Right lobe of liver (tissue), 4 donors: ENCODE measurements around the gene NLGN1.

ENCODE experiments used
- POLR2A ChIP-seq: fragments of 450-650 bp; IDR thresholded peaks from one replicate; pipeline ENCODE4 v1.6.1; 2017; ENCODE audit warnings: antibody characterized with exemption, mild to moderate bottlenecking
- TF ChIP-seq, protein P1 (sequence below), 4 donors: fragments of 200-600 bp in 3 of 4; fragments of 450-650 bp in 1 of 4; IDR thresholded peaks; one replicate each; pipeline versions ENCODE4 v1.5.1 to v1.8.0; 2016 to 2022; ENCODE audit warnings: antibody characterized with exemption in 4 of 4, mild to moderate bottlenecking in 2 of 4
- donor health status: DM: no; HTN: no; CAD: no.
- donor health status: DM: no; HTN: no; CAD: no.
- donor health status: DM: no; HTN: yes; CAD: no.

DNA sequence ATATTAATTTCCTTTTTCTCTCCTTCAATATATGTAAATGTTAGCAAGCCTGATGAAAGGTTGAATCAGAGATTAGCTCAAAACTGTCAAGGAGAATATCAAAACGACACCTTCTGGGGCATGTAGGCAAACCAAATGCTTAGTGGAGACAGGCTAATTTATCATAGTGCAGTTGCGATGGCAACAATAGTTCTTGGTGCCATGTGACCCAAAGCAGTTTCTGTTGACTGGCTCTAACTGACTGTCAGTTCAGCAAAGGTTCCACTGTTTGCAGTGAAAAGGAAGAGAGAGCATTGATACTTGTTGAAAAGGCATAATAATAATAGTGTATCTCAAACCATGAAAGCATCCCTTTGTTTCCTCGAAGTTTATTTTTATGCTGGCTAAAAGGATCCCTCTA is 513.9 kb downstream of the NLGN1 start:
- TF ChIP-seq, protein P1, sequence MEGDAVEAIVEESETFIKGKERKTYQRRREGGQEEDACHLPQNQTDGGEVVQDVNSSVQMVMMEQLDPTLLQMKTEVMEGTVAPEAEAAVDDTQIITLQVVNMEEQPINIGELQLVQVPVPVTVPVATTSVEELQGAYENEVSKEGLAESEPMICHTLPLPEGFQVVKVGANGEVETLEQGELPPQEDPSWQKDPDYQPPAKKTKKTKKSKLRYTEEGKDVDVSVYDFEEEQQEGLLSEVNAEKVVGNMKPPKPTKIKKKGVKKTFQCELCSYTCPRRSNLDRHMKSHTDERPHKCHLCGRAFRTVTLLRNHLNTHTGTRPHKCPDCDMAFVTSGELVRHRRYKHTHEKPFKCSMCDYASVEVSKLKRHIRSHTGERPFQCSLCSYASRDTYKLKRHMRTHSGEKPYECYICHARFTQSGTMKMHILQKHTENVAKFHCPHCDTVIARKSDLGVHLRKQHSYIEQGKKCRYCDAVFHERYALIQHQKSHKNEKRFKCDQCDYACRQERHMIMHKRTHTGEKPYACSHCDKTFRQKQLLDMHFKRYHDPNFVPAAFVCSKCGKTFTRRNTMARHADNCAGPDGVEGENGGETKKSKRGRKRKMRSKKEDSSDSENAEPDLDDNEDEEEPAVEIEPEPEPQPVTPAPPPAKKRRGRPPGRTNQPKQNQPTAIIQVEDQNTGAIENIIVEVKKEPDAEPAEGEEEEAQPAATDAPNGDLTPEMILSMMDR (IDR thresholded peaks at IDR 0.05) = no peak
- no peak for TF ChIP-seq POLR2A
